Fibroblast of villous mesenchyme (primary cell): ENCODE measurements around the gene IRF2BP1. TPM values are rescaled to one million over a fixed set of nuclear protein-coding genes. Genes with fewer than 3 reads are reported as not detected.

ENCODE experiments used
- DNase-seq: peaks from one replicate; pipeline ENCODE4 v3.0.0-alpha.2; 2010; ENCODE audit warnings: low read depth
- H3K4me3 ChIP-seq: 2 replicates; pipeline ENCODE4 v1.5.1; 2011; ENCODE audit warnings: low read depth, mild to moderate bottlenecking, low read length
- CTCF ChIP-seq: IDR thresholded peaks from 2 replicates; pipeline ENCODE4 v1.5.1; 2012; ENCODE audit warnings: low read depth, mild to moderate bottlenecking, low read length; ENCODE audit not compliant: insufficient read depth
- total RNA-seq: library from RNA; depleted of rRNA; stranded (reverse); fragments of >200 nt; gene quantifications from 2 replicates; pipeline ENCODE4 v1.2.3, GENCODE V29; 2012

The IRF2BP1 gene
- total RNA-seq, 1 donor, result 26.3 TPM

- no peak for DNase-seq
- TF ChIP-seq CTCF, result no peak
- H3K4me3 ChIP-seq, result no peak overlapping the region
Measured at GRCh38 chr19:45881082-45881908, 4.6 kb downstream of the IRF2BP1 start.

- no peak for TF ChIP-seq CTCF
- no peak for DNase-seq
- H3K4me3 ChIP-seq, result no peak overlapping the region
Measured at GRCh38 chr19:45879971-45880370, 6.0 kb downstream of the IRF2BP1 start.

- TF ChIP-seq CTCF, result no peak
- H3K4me3 ChIP-seq, result no peak overlapping the region
- DNase-seq, result no peak
Measured at GRCh38 chr19:45879055-45879454, 6.9 kb downstream of the IRF2BP1 start.

GRCh38 chr19:45878043-45878794, 7.7 kb downstream of the IRF2BP1 start:
- DNase-seq, result no peak
- no peak for TF ChIP-seq CTCF
- H3K4me3 ChIP-seq, result no peak overlapping the region

GRCh38 chr19:45876411-45877197, 9.3 kb downstream of the IRF2BP1 start:
- DNase-seq, result peak; percentile 27
- no peak for TF ChIP-seq CTCF
- H3K4me3 ChIP-seq, result peak overlapping the region; percentile 15

GRCh38 chr19:45876161-45876410, 9.9 kb downstream of the IRF2BP1 start:
- H3K4me3 ChIP-seq, result no peak overlapping the region
- no peak for DNase-seq
- TF ChIP-seq CTCF, result no peak
